HCT116 (cell line): ENCODE results near the gene CD8A. TPM values are rescaled to one million over a fixed set of nuclear protein-coding genes. Genes with fewer than 3 reads are reported as not detected.

ENCODE experiments used
- ATAC-seq: fragments of 200-7000 bp; cut with Tn5 transposase; 2 replicates; pipeline ENCODE4 v1.9.1; 2020; ENCODE audit warnings: mild to moderate bottlenecking, moderate library complexity
- BruUV-seq: library from RNA; stranded (reverse); fragments of 400-500 nt; replicated peaks from 2 replicates; lab custom pipeline; 2021; lab: Mats Ljungman, UMichigan
- CTCF ChIA-PET: fragments of 300-600 bp; sonication (Branson Sonifier 250); formaldehyde crosslinking; loops from one replicate; lab custom pipeline; 2021; ENCODE audit warnings: antibody characterized with exemption; lab: Charles Lee
- POLR2A ChIA-PET: fragments of 300-600, 350-600 bp; sonication (Branson Sonifier 250); formaldehyde crosslinking; loops from one replicate; lab custom pipeline; 2021; ENCODE audit warnings: antibody characterized with exemption; lab: Charles Lee
- RAD21 ChIA-PET, 2 experiments: fragments of 300-600 bp; sonication (Branson Sonifier 250); formaldehyde crosslinking; loops; one replicate each; lab custom pipeline; 2023; ENCODE audit warnings: low total read pairs in 2 of 2; ENCODE audit not compliant: uncharacterized antibody in 2 of 2, unreplicated experiment in 2 of 2, low non-redundant PET in 1 of 2; lab: Charles Lee
- DNase-seq: peaks from one replicate; pipeline ENCODE4 v3.0.0-alpha.2; 2010; ENCODE audit warnings: low read depth, low spot score
- H2AFZ ChIP-seq: fragments of 200-600 bp; shearing (Covaris generic), sonication (generic); 2 replicates; pipeline ENCODE4 v1.6.1; 2017; ENCODE audit warnings: low read depth, mixed run types, mixed read lengths, antibody characterized with exemption, low read length; ENCODE audit not compliant: poor library complexity, severe bottlenecking
- H3K27ac ChIP-seq: 2 replicates; pipeline ENCODE4 v1.5.1; 2012; ENCODE audit warnings: low read depth, low read length
- H3K27me3 ChIP-seq: fragments of 200-600 bp; sonication (generic); 2 replicates; pipeline ENCODE4 v1.6.1; 2016; ENCODE audit warnings: mixed run types, low read length, mixed read lengths; ENCODE audit not compliant: insufficient read depth
- H3K36me3 ChIP-seq, 2 experiments: fragments of 200-500 bp in 1 of 2; fragments of 200-600 bp in 1 of 2; sonication (Bioruptor generic) in 1 of 2; sonication (generic) in 1 of 2; 2 replicates each; pipeline versions ENCODE4 v1.5.1 to v1.6.1; 2014 to 2016; ENCODE audit warnings: low read length in 2 of 2, inconsistent platforms in 1 of 2, mixed read lengths in 1 of 2, mixed run types in 1 of 2; ENCODE audit not compliant: insufficient read depth in 2 of 2, control insufficient read depth in 1 of 2
- H3K4me1 ChIP-seq, 2 experiments: fragments of 200-600 bp in 1 of 2; sonication (generic) in 1 of 2; 2 replicates each; pipeline versions ENCODE4 v1.5.1 to v1.6.1; 2012 to 2017; ENCODE audit warnings: low read length in 2 of 2, inconsistent platforms in 1 of 2, mild to moderate bottlenecking in 1 of 2, mixed read lengths in 1 of 2, mixed run types in 1 of 2, moderate library complexity in 1 of 2; ENCODE audit not compliant: insufficient read depth in 2 of 2, control insufficient read depth in 1 of 2
- H3K4me2 ChIP-seq: fragments of 200-600 bp; sonication (generic); 2 replicates; pipeline ENCODE4 v1.6.1; 2017; ENCODE audit warnings: mixed run types, low read length, mixed read lengths
- H3K4me3 ChIP-seq, 2 experiments: fragments of 200-600 bp in 1 of 2; sonication (generic) in 1 of 2; replicated peaks in 1 of 2; 2 replicates each; pipeline ENCODE4 v1.5.1; 2011 to 2016; ENCODE audit warnings: low read length in 2 of 2, control low read depth in 1 of 2, low read depth in 1 of 2, mild to moderate bottlenecking in 1 of 2, mixed read lengths in 1 of 2, mixed run types in 1 of 2
- H3K79me2 ChIP-seq: fragments of 200-600 bp; sonication (generic); 2 replicates; pipeline ENCODE4 v1.6.1; 2017; ENCODE audit warnings: mild to moderate bottlenecking, mixed run types, low read length, moderate library complexity, mixed read lengths; ENCODE audit not compliant: insufficient read depth
- H3K9ac ChIP-seq: fragments of 200-600 bp; sonication (generic); 2 replicates; pipeline ENCODE4 v1.6.1; 2016; ENCODE audit warnings: low read length, mixed read lengths
- H3K9me2 ChIP-seq: fragments of 200-600 bp; sonication (generic), shearing (Covaris generic); 2 replicates; pipeline ENCODE4 v1.6.1; 2017; ENCODE audit warnings: mixed run types, mild to moderate bottlenecking, moderate library complexity; ENCODE audit not compliant: insufficient read depth
- H3K9me3 ChIP-seq, 2 experiments: fragments of 200-500 bp in 1 of 2; fragments of 200-600 bp in 1 of 2; sonication (Bioruptor generic) in 1 of 2; sonication (generic) in 1 of 2; 2 replicates each; pipeline ENCODE4 v1.6.1; 2014 to 2017; ENCODE audit warnings: low read length in 2 of 2, mixed read lengths in 2 of 2, inconsistent platforms in 1 of 2, low read depth in 1 of 2, mild to moderate bottlenecking in 1 of 2, mixed run types in 1 of 2, moderate library complexity in 1 of 2; ENCODE audit not compliant: control insufficient read depth in 1 of 2, insufficient read depth in 1 of 2
- H4K20me1 ChIP-seq: fragments of 200-600 bp; sonication (generic), shearing (Covaris generic); 2 replicates; pipeline ENCODE4 v1.6.1; 2017; ENCODE audit warnings: mixed run types, mild to moderate bottlenecking, moderate library complexity; ENCODE audit not compliant: insufficient read depth
- CBX3 ChIP-seq: IDR thresholded peaks from 2 replicates; pipeline ENCODE4 v1.6.1; 2012; ENCODE audit warnings: low read depth
- CEBPB ChIP-seq: IDR thresholded peaks from 2 replicates; pipeline ENCODE4 v1.6.1; 2012; ENCODE audit warnings: low read depth
- EGR1 ChIP-seq: IDR thresholded peaks from 2 replicates; pipeline ENCODE4 v1.6.1; 2012; ENCODE audit warnings: low read depth
- ELF1 ChIP-seq: IDR thresholded peaks from 2 replicates; pipeline ENCODE4 v1.6.1; 2012; ENCODE audit warnings: low read depth, borderline replicate concordance
- EZH2 ChIP-seq: fragments of 200-600 bp; sonication (generic); IDR thresholded peaks from 2 replicates; pipeline ENCODE4 v1.6.1; 2017; ENCODE audit warnings: antibody characterized with exemption, mixed run types
- EZH2phosphoT487 ChIP-seq: fragments of 200-600 bp; IDR thresholded peaks from 2 replicates; pipeline ENCODE4 v1.6.1; 2018; ENCODE audit warnings: antibody characterized with exemption, borderline replicate concordance
- JUND ChIP-seq: IDR thresholded peaks from 2 replicates; pipeline ENCODE4 v1.6.1; 2012
- POLR2A ChIP-seq: IDR thresholded peaks from 2 replicates; pipeline ENCODE4 v1.7.0; 2011; ENCODE audit warnings: borderline replicate concordance; ENCODE audit not compliant: insufficient read depth, insufficient read length; ENCODE audit errors: extremely low read depth
- POLR2AphosphoS5 ChIP-seq: IDR thresholded peaks from 2 replicates; pipeline ENCODE4 v1.6.1; 2011; ENCODE audit warnings: mild to moderate bottlenecking, low read depth, low read length, moderate library complexity
- RAD21 ChIP-seq: IDR thresholded peaks from 2 replicates; pipeline ENCODE4 v1.6.1; 2012; ENCODE audit warnings: low read depth, mild to moderate bottlenecking
- SIN3A ChIP-seq: IDR thresholded peaks from 2 replicates; pipeline ENCODE4 v1.6.1; 2012; ENCODE audit warnings: low read depth
- SP1 ChIP-seq: IDR thresholded peaks from 2 replicates; pipeline ENCODE4 v1.6.1; 2012; ENCODE audit warnings: low read depth
- SRF ChIP-seq: IDR thresholded peaks from 2 replicates; pipeline ENCODE4 v1.6.1; 2012; ENCODE audit warnings: low read depth
- TCF7L2 ChIP-seq: IDR thresholded peaks from 2 replicates; pipeline ENCODE4 v1.7.0; 2011; ENCODE audit warnings: borderline replicate concordance, inconsistent platforms; ENCODE audit not compliant: insufficient read depth, insufficient read length; ENCODE audit errors: extremely low read depth
- YY1 ChIP-seq: IDR thresholded peaks from 2 replicates; pipeline ENCODE4 v1.6.1; 2011; ENCODE audit warnings: low read length, low read depth, moderate library complexity, mild to moderate bottlenecking; ENCODE audit not compliant: insufficient replicate concordance; ENCODE audit errors: extremely low read depth
- ZFX ChIP-seq: fragments of 450-650 bp; IDR thresholded peaks from 2 replicates; pipeline ENCODE4 v1.6.1; 2017
- intact Hi-C: fragments of 100-400 bp; cut with micrococcal nuclease; formaldehyde crosslinking; loops from 2 replicates; pipeline ENCODE4 v1.10.0; 2022
- total RNA-seq: library from RNA; stranded (reverse); gene quantifications from one replicate; pipeline ENCODE4 v1.2.1, GENCODE V29; 2021; ENCODE audit not compliant: unreplicated experiment
- TF ChIP-seq, protein P1 (sequence below): IDR thresholded peaks from 2 replicates; pipeline ENCODE4 v1.6.1; 2012
- TF ChIP-seq, protein P2 (sequence below), 3 experiments: fragments of 200-600 bp in 1 of 3; sonication (generic) in 1 of 3; IDR thresholded peaks in 2 of 3; conservative IDR thresholded peaks in 1 of 3; 2 replicates each; pipeline ENCODE4 v1.5.1; 2012 to 2017; ENCODE audit warnings: low read depth in 2 of 3, low read length in 2 of 3, antibody characterized with exemption in 1 of 3, borderline replicate concordance in 1 of 3, control low read depth in 1 of 3, mild to moderate bottlenecking in 1 of 3, mixed read lengths in 1 of 3, mixed run types in 1 of 3, moderate library complexity in 1 of 3; ENCODE audit not compliant: insufficient read depth in 1 of 3
- TF ChIP-seq, protein P3 (sequence below): IDR thresholded peaks from 2 replicates; pipeline ENCODE4 v1.6.1; 2012; ENCODE audit warnings: low read depth

The CD8A gene
- total RNA-seq, 1 experiment from 2014 or later, result 0.76 TPM

DNA sequence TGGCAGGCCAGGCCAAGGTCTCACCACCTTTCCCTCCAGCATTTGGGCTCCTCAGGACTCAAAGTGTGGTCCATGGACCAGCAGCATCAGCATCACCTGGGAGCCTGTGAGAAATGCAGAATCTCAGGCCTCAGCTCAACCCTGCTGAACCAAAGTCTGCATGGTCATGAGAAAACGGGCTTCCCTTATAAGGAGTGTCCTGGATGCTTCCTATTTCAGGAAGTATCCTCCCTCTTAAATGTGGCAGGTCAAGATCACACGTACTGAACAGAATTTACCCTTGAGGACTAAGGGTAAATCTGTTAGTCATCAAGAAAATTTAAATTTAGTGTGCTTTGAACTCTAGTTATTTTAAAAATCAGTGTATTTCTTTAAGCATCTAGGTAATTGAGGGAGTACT lies 11.8 kb downstream of the CD8A start (continued):
- TF ChIP-seq POLR2AphosphoS5, result no peak
- TF ChIP-seq EGR1, result no peak
- TF ChIP-seq ELF1, result no peak
- TF ChIP-seq, protein P1, sequence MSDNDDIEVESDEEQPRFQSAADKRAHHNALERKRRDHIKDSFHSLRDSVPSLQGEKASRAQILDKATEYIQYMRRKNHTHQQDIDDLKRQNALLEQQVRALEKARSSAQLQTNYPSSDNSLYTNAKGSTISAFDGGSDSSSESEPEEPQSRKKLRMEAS, result no peak

DNA sequence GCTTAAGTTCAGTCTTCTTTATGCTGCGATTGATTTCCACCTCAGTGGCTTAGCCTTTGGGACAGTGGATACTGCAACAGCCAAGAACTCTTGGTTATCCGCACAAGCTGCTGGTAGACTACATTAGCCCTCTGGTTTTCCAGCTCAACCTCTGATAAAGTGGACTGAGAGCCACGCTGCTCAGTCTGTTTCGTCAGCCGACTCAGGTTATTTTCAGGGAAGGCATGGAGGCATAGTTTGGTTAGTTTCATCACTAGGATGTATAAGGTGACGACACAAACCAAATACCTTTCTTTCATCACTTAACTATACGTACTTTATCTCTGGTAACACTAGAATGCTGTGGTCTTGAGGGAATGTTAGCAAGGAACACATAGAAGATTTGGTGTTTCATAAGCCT lies 14.2 kb downstream of the CD8A start:
- ATAC-seq (no peak), DNase-seq (no peak)
- no peak overlapping the region for H3K9ac ChIP-seq
- TF ChIP-seq ZFX (no peak), EZH2 (no peak), YY1 (no peak), EZH2phosphoT487 (no peak), RAD21 (no peak), POLR2A (no peak), SP1 (no peak), CEBPB (no peak), JUND (no peak), TCF7L2 (no peak), SRF (no peak), SIN3A (no peak), CBX3 (no peak), ELF1 (no peak), POLR2AphosphoS5 (no peak)
- TF ChIP-seq, protein P2, sequence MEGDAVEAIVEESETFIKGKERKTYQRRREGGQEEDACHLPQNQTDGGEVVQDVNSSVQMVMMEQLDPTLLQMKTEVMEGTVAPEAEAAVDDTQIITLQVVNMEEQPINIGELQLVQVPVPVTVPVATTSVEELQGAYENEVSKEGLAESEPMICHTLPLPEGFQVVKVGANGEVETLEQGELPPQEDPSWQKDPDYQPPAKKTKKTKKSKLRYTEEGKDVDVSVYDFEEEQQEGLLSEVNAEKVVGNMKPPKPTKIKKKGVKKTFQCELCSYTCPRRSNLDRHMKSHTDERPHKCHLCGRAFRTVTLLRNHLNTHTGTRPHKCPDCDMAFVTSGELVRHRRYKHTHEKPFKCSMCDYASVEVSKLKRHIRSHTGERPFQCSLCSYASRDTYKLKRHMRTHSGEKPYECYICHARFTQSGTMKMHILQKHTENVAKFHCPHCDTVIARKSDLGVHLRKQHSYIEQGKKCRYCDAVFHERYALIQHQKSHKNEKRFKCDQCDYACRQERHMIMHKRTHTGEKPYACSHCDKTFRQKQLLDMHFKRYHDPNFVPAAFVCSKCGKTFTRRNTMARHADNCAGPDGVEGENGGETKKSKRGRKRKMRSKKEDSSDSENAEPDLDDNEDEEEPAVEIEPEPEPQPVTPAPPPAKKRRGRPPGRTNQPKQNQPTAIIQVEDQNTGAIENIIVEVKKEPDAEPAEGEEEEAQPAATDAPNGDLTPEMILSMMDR (IDR thresholded peaks at IDR 0.05 in 2 of 3, conservative IDR thresholded peaks at IDR 0.05 in 1 of 3; ENCODE audit: borderline replicate concordance in 1 of 3, insufficient read depth in 1 of 3, low read depth in 2 of 3, low read length in 2 of 3), result no peak
- TF ChIP-seq, protein P3, sequence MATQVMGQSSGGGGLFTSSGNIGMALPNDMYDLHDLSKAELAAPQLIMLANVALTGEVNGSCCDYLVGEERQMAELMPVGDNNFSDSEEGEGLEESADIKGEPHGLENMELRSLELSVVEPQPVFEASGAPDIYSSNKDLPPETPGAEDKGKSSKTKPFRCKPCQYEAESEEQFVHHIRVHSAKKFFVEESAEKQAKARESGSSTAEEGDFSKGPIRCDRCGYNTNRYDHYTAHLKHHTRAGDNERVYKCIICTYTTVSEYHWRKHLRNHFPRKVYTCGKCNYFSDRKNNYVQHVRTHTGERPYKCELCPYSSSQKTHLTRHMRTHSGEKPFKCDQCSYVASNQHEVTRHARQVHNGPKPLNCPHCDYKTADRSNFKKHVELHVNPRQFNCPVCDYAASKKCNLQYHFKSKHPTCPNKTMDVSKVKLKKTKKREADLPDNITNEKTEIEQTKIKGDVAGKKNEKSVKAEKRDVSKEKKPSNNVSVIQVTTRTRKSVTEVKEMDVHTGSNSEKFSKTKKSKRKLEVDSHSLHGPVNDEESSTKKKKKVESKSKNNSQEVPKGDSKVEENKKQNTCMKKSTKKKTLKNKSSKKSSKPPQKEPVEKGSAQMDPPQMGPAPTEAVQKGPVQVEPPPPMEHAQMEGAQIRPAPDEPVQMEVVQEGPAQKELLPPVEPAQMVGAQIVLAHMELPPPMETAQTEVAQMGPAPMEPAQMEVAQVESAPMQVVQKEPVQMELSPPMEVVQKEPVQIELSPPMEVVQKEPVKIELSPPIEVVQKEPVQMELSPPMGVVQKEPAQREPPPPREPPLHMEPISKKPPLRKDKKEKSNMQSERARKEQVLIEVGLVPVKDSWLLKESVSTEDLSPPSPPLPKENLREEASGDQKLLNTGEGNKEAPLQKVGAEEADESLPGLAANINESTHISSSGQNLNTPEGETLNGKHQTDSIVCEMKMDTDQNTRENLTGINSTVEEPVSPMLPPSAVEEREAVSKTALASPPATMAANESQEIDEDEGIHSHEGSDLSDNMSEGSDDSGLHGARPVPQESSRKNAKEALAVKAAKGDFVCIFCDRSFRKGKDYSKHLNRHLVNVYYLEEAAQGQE, result no peak
- no peak overlapping the region for H3K4me2 ChIP-seq
- no peaks in the 10 kb centered on the region for H3K9me3 ChIP-seq
- RAD21 ChIA-PET, result no interaction called here
- intact Hi-C loops, result no loop called here
- H3K36me3 ChIP-seq, result peaks cover 8 to 17% of the 10 kb centered on the region in 2 experiments; a peak in 3 of 4 replicates
- no peaks in the 10 kb centered on the region for H3K4me1 ChIP-seq
- no peaks in the 10 kb centered on the region for H3K9me2 ChIP-seq
- no peak overlapping the region for H3K27ac ChIP-seq
- no peaks in the 10 kb centered on the region for H3K79me2 ChIP-seq
- no TSS peak for BruUV-seq
- H2AFZ ChIP-seq, result no peak overlapping the region
- POLR2A ChIA-PET, result no interaction called here
- no peak overlapping the region for H3K4me3 ChIP-seq
- no peaks in the 10 kb centered on the region for H4K20me1 ChIP-seq
- H3K27me3 ChIP-seq, result no peaks in the 10 kb centered on the region
- CTCF ChIA-PET, result no interaction called here
